Activated CD4-positive, alpha-beta T cell treated with anti-CD3 and anti-CD28 coated beads, Interleukin-2, Interleukin-6, amounts not matched to agents 100 ng/mL and 50 ng/mL, durations not matched to agents 16 hours and 8 hours (primary cell): ENCODE measurements around the gene KRT73.

ENCODE experiments used
- DNase-seq: peaks from one replicate; pipeline ENCODE4 v3.0.0-alpha.2; 2020

The KRT73 gene

DNA sequence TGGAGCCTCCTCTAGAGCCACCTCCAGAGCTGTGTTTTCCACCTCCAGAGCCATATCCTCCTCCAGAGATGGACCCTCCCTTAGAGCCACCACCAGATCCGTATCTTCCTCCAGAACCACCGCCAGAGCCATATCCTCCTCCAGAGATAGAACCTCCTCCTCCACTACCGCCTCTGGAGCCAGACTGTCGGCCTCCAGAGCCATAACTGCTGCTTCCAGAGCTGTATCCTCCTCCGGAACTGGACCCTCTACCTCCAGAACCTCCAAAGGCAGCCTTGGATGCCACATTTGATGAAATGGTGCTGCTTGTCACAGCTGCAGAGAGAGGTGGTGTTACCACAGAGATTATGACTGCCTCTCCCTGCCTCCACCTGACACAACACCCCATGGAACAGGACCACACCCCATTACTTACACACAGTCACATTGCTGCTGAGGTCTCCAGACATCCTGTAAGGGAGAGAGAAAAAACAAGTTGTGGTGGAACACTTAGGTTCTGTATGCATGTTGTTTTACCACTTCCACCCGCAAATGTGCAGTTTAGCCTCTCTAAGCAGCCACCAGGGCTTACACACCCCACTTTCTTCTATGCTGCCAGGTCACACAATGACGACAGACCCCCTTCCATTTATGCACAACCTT lies 26.9 kb upstream of the KRT73 start:
- peak; percentile 23 for DNase-seq

GRCh38 chr12:52644078-52644415 lies 25.7 kb upstream of the KRT73 start:
- no peak for DNase-seq

- DNase-seq, result no peak
These were observed 25.1 kb upstream of the KRT73 start for GRCh38 chr12:52643233-52644077.

DNA sequence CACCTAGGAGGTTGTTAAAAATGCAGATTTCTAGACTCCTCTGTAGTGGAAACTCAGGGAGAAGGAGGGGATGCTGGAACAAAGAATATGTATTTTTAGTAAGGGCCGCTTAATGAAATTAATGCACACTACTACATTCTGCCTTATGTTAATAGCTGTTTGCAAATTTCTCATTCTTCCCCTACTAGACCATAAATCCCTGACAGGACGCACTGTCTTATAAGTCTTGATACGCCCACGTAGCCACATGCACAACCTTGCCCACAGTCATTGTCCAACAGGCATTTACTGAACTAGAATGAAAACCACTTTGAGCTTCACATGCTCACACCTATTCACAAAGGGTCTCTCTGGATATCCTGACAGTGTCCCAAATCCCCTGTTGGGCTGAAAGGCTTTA lies 23.1 kb upstream of the KRT73 start:
- no peak for DNase-seq

DNA sequence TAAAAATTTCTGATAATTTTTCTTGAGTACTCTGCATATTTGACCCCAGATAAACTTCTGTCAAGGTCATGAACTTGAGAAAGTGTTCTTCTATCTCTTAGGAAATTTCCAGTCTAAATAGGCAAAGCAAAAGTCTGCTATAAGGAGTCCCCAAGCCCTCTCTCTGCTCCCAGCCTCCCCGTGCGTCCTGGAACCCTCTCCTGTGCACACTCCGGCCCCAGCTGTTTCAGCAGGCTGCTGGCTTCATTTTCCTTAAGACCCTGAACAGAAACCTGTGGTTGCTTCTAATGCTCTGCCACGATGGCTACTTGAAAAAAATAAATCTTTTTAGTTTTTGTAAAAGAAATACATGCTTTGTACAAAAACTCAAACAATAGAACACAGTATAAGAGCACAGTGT lies 18.9 kb upstream of the KRT73 start:
- no peak for DNase-seq

GRCh38 chr12:52636592-52637258 lies 18.4 kb upstream of the KRT73 start:
- DNase-seq, result no peak

GRCh38 chr12:52636189-52636588 lies 17.8 kb upstream of the KRT73 start:
- no peak for DNase-seq

- no peak for DNase-seq
These were observed 16.1 kb upstream of the KRT73 start for GRCh38 chr12:52634266-52635056.

DNA sequence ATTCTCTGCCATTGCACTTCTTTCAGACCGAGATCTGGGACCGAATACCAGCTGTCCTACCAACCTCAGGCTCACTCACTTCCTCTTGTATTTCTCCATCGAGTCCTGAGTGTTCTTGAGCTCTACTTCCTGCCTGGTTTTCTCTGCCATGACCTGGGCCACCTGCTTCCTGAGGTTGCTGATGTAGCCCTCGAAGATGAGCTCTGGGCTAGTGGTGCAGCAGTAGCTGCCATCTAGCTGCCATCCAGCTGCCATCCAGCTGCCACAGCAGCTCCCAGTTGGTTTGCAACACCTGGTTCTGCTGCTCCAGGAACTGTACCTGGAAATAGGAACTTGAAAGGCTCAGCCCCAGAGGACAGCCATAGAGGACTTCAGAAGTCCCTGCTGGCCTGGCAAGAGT lies 15.0 kb upstream of the KRT73 start:
- no peak for DNase-seq

- no peak for DNase-seq
These were observed 14.3 kb upstream of the KRT73 start for GRCh38 chr12:52632656-52633055.

DNA sequence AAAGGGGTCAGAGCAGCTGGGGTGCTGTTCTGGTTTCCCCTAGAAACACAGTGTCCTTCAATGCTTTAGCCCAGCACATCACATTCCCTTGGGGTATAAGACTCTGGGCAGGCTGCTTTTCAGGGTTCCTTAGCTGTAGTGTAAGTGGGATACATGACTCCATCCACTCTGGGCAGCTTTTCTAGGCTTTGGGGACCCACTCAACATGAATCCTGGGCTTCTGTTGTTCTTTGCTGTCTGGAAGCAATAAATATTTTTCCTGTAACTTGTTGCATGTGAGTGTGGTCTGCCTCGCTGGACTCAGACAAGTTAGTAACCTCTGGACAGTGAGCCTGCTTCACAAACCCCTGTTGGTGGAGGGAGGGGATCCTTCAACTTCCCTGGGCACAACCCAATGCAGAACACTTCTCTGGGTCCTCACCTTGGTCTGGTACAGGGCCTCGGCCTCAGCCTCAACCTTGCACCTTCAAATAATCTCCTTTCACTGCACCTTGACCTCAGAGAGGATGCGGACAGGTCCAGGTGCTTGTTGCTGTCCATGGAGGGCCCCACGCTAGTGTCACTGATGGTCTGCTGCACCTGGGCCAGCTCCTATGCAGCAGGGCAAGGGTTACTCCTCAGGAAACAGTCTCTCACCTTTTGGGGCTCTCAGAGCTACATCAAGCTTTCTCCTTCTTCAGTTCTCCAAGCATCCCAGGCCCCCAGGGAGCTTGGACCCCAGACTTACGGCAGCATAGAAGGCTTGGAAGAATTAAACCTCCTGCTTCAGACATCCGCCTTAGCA lies 13.5 kb upstream of the KRT73 start:
- DNase-seq, result no peak

DNA sequence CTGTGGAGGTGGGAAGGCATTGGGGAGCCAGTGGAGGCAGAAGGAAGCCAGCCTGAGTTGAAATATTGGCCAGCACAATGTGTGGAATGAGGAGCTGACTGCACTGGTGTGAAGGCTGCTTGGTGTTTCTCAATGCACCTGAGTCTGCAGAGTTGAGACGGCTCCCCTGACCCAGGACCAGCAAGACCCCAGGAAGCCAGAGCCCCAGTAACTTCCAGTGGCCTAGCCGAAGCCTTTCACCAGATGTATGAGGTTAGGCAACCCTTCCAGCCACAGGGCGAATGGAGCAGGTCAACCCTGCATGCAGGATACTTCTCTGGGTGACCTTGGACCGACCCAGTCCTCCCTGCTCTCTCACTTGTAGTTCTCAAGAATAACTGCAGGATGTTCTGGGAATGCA lies 12.9 kb upstream of the KRT73 start:
- DNase-seq, result no peak

- no peak for DNase-seq
These were observed 12.3 kb upstream of the KRT73 start for GRCh38 chr12:52630599-52631200.

DNA sequence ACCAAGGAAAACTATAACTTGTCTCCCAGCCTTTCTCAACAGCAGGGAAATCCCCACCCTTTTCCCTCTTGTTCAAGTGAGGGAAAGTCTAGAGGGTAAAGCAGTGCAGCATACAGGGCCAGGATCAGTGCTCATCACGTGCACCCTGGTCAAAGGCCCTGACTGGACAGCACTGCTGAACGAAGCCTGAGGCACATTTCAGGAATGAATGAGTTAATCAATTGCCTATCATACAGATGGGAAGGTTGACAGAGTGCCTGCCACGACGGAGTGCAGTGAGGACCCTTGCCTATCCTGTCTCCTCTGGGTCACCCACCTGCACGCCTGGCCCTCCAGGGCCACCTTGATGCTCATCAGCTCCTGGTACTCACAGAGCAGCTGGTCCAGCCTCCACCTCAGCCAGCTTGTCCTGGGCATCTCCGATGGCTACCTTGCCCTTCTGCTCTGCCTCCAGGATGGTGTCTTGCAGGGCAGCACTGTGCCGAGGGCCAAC lies 11.7 kb upstream of the KRT73 start:
- DNase-seq, result no peak

DNA sequence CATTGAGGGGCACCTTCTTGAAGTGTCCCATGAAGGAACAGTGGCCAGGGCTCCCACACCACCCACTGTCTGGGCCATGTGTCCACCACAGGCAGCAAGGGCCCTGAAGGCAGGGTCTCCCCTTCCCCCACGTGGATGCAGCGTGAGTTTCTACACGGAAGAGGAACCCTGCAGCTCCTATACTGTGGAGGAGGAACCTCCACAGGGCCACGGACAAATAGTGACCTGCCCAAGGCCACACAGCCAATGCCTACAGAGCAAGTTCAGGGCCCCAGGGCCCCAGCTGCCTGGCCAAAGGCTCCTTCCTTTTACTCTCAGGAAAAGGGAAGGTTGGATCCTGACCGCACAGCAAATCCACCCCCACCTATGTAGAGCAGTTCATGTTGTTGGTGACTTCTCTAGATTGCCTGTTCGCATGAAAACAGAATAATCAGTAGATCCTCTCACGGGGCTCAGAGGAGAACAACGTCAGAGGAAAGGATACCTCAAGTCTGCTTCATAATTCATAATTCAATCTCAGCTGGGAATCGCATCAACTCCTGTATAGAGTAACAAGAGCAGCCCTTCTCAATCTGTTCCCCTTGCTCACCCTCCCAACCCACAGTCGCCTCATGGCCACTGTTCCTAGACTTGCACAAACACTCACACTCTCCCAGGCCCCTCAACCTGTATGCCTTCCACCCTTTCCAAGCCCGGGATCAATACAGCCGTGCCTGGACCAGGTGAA lies 11.1 kb upstream of the KRT73 start:
- DNase-seq, result no peak

DNA sequence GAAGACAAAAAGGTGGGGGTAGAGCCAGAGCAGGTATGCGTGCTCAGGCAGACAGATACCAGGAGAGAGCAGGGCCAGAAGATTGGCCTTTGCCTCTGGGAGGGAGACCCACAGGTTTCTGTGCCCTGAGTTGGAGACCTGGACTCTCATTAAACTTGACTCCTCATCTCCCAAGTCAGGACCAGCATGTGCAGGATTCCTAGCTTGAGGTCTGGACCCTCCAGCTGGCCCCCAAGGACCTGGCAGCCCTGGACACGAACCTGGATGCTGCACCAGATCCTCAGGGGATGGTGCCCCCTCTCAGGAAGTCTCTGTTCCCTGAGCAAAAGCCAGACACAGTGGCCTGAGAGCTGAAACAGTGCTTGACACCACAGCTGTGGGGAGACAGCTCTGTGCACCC lies 10.5 kb upstream of the KRT73 start:
- no peak for DNase-seq

DNA sequence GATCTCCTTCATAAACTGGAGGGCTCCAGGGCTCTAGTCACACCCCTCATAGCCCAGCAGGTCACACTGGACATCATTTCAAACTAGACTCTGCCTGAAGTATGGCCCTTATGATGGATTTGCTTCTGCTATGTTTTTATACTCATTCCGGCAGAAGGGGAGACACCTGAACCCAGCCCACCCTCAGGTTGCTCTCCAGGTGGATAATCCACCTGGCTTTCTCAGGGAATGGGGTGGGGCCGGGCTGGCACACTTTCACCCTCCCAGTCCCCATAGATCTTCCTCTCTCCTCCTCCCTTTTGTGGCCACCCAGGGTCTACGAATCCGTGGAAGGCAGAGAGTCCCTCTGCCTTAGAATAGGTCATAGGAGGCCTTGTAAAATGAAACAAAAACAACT lies 9.8 kb upstream of the KRT73 start:
- DNase-seq, result no peak

- no peak for DNase-seq
These were observed 9.2 kb upstream of the KRT73 start for GRCh38 chr12:52627395-52628110.

GRCh38 chr12:52622349-52622748 lies 4.0 kb upstream of the KRT73 start:
- no peak for DNase-seq

GRCh38 chr12:52618866-52619265 lies 507 bp upstream of the KRT73 start:
- DNase-seq, result no peak

DNA sequence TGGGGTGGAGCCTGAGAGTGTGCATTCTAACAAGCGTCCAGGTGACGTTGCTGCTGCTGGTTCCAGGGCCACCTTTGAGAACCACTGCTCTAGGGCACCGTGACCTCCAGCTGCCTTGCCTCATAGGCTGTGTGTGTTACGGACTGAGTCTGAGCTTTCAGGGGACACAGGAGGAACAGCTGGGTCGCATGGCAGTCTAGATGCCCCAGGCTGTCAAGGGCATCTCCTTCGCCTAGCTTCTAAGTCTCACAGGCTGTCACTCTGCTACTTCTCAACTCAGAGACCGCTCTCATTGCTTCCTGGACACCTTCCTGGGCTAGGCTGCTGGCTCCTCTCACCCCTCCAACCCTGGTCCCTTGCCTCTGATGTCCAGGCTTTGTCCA lies 965 bp downstream of the KRT73 start:
- no peak for DNase-seq
